GM21825 (cell line): ENCODE results near the gene IL17RB.
A peak's percentile ranks its signal among the peaks of the same experiment; 100 is the strongest.

ENCODE experiments used
- ATAC-seq: cut with Tn5 transposase; IDR thresholded peaks from one replicate; pipeline ENCODE4 v1.9.1; 2021; ENCODE audit warnings: mild to moderate bottlenecking, moderate library complexity; ENCODE audit not compliant: unreplicated experiment

IL17RB gene

GRCh38 chr3:53828581-53828980 is 17.8 kb upstream of the IL17RB start:
- no peak for ATAC-seq

GRCh38 chr3:53829605-53830004 is 16.8 kb upstream of the IL17RB start:
- no peak for ATAC-seq

- no peak for ATAC-seq
These were observed 15.4 kb upstream of the IL17RB start for GRCh38 chr3:53830944-53831343.

GRCh38 chr3:53833053-53833645 is 13.2 kb upstream of the IL17RB start:
- ATAC-seq = no peak

GRCh38 chr3:53833700-53834099 is 12.7 kb upstream of the IL17RB start:
- ATAC-seq = no peak

- no peak for ATAC-seq
These were observed 11.8 kb upstream of the IL17RB start for GRCh38 chr3:53834429-53835095.

- no peak for ATAC-seq
These were observed 11.1 kb upstream of the IL17RB start for GRCh38 chr3:53835257-53835656.

- no peak for ATAC-seq
These were observed 10.1 kb upstream of the IL17RB start for GRCh38 chr3:53836084-53836872.

- ATAC-seq = no peak
These were observed 9.0 kb upstream of the IL17RB start for GRCh38 chr3:53837331-53837730.

- ATAC-seq = no peak
These were observed 5.1 kb upstream of the IL17RB start for GRCh38 chr3:53841296-53841695.

- ATAC-seq = no peak
These were observed 3.8 kb upstream of the IL17RB start for GRCh38 chr3:53842436-53843194.

GRCh38 chr3:53843195-53844177 is 2.9 kb upstream of the IL17RB start:
- ATAC-seq = no peak

GRCh38 chr3:53844262-53845102 is 1.9 kb upstream of the IL17RB start:
- no peak for ATAC-seq

GRCh38 chr3:53845103-53845880 is 1.1 kb upstream of the IL17RB start:
- ATAC-seq = no peak

- ATAC-seq = peak; percentile 9
These were observed 561 bp upstream of the IL17RB start for GRCh38 chr3:53845881-53846133.

- no peak for ATAC-seq
These were observed 435 bp downstream of the IL17RB start for GRCh38 chr3:53846851-53847155.

- ATAC-seq = no peak
These were observed 3.5 kb downstream of the IL17RB start for GRCh38 chr3:53849916-53850315.

GRCh38 chr3:53850895-53851294 is 4.5 kb downstream of the IL17RB start:
- no peak for ATAC-seq

- ATAC-seq = no peak
These were observed 10.6 kb downstream of the IL17RB start for GRCh38 chr3:53856964-53857363.
